Stimulated activated CD4-positive, alpha-beta T cell treated with anti-CD3 and anti-CD28 coated beads, TNF-alpha, amount 100 ng/mL, for 1 hour (primary cell): ENCODE measurements around the gene BUB3.
"Not testable (repeated sequence)": the region's sequence is repeated elsewhere in the genome, so short reads cannot be mapped to it uniquely, and the experiment has no call there.

ENCODE experiments used
- DNase-seq, 3 donors: peaks; one replicate each; pipeline ENCODE4 v3.0.0-alpha.2; 2020; ENCODE audit warnings: low read depth in 3 of 3, low spot score in 1 of 3

Gene BUB3

GRCh38 chr10:123153486-123154091 lies 613 bp upstream of the BUB3 start:
- no peak for DNase-seq

GRCh38 chr10:123154711-123155505 lies 706 bp downstream of the BUB3 start:
- no peak for DNase-seq

DNA sequence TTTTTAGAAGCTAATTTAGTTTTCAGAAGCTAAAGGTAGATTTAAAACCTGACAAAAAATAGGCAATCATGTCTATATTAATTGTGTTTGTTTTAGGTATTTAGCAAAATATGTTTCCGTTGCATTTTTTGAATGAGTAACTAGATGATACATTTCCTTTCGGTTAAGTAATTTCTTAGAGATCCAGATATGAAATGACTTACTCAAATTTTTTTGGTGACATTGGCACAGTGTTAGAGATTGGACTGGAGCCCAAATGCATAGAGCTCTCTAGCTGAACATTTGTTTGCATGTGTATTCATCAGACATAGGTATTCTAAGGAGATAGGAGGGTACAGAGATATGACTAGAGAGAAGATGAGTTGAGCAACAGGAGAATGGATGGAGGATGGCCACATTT lies 1.9 kb downstream of the BUB3 start:
- DNase-seq = no peak

- no peak for DNase-seq
Observed at GRCh38 chr10:123157210-123157609, 3.0 kb downstream of the BUB3 start.

DNA sequence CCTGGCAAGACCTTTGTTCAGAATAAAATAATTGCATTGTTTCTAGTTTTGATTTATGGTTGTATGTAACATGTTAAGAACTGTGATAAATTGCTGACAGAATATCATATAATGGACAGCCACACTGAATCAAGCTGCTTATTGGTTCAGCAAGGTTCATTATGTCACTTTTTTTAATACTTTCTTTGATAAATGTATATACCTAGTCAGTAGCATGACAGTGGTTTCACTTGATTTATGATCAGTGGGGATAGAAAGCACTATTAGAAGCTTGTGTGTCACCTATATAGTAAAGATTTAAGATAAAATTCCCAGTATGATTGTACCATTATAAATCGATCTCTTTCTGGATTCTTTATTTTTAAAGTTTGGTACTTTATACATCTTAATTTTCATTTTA lies 4.5 kb downstream of the BUB3 start:
- no peak for DNase-seq

- no peak for DNase-seq
Observed at GRCh38 chr10:123160311-123160980, 6.2 kb downstream of the BUB3 start.

GRCh38 chr10:123164319-123164718 lies 10.1 kb downstream of the BUB3 start:
- DNase-seq = no peak

DNA sequence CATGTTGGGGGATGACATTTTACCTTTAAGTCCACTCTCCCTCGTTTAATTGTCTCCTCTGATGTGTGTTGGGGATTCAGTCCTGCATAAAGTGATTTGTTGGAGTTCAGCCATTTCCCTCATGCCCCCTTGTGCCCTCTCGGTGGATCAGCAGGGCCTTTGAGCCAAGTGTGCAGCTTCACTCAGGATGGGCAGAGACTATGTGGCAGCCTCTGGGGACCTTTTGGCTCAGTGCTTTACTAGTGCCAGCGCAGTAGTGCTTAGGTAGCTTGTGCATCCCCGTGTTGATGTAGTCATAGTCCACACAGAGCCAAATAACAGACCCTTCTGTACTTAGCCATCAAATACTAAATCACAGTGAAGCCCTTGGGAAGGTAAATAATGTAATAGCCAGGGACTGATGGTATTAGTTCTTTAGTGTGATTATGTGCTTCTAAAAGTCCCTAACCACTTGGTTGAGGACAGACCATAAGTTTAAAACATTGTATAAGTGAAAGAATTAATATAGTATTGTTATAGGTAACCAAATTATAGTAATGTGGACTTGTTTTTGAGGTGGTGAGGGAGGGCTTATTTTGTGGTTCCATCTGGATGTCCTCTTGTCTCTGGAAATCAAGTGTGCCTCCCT lies 11.4 kb downstream of the BUB3 start:
- DNase-seq = no peak

DNA sequence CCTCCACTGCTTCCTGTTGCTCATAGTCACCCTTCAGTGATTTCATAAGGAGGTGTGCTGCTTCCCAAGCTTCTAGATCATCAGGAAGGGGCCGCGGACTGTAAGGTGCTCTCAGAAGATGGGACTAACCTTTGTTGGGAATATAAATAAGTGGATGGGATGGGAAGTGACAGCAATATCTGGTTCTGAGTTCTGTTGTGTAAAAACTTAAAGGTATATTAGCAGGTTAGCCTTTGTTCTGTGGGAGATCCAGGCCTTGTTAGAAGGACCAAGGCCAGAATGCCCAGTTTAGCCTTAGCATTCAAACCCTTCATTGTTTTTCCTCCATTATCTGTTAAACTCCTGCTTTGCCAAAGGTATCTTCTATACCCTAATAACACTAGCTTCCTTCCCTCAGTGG lies 12.4 kb downstream of the BUB3 start:
- no peak for DNase-seq

DNA sequence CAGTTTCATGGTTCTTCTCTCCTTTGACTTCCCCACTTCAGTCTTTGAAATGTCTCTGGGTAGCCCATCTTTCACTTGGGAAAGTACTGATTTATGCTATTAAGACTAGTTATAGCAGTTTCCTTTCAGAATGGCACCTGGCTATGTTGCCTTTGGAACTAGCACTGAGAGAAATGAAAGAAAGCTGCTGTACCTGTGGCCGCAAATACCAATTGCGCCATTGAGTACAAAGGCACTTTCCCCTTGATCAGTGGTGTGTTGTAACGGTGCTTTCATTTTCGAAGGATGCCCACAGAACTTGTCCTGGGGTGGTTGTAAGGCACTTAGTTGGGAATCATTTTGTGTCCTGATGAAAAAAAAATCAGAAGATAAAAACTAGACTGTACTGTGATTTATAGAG lies 16.8 kb downstream of the BUB3 start:
- DNase-seq = no peak

- DNase-seq = not testable (repeated sequence)
Observed at GRCh38 chr10:123171616-123172015, 17.4 kb downstream of the BUB3 start.

- DNase-seq = no peak
Observed at GRCh38 chr10:123175389-123176387, 21.5 kb downstream of the BUB3 start.

GRCh38 chr10:123178390-123178789 lies 24.2 kb downstream of the BUB3 start:
- not testable (repeated sequence) for DNase-seq

DNA sequence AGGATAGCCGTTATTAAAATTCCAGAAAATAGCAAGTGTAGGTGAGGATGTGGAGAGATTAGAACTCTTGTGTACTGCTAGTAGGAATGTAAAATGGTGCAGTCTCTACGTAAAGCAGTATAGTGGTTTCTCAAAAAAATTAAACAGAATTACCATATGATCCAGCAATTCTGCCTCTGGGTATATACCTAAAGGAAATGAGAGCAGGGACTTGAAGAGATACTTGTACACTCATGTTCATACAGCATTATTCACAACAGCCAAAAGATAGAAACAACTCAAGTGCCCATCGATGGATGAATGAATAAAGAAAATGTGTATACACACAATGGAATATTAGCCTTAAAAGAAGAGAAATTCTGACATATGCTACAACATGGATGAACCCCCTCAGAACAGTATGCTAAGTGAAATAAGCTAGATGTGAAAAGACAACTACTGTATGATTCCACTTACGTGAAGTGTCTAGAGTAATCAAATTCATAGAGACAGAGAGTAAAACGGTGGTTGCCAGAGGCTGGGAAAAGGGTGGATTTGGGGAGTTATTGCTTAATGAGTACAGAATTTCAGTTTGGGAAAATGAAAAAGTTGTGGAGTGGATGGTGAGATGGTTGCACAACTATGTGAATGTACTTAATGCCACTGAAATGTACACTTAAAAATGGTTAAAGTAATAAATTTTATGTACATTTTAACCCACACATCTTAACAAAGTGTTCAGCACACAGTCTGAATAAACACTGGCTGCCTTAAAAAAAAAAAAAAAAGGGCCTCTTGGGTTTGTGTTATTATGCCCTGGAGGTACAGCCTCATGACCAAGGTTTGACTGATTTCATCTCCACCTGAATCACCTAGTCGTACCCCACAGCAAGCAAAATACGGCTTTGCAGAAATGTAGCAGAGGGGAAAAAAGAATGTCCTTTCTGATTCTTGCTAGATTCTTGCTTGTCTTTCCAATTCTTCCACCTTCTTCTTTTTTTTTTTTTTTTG lies 26.2 kb downstream of the BUB3 start:
- DNase-seq = no peak

DNA sequence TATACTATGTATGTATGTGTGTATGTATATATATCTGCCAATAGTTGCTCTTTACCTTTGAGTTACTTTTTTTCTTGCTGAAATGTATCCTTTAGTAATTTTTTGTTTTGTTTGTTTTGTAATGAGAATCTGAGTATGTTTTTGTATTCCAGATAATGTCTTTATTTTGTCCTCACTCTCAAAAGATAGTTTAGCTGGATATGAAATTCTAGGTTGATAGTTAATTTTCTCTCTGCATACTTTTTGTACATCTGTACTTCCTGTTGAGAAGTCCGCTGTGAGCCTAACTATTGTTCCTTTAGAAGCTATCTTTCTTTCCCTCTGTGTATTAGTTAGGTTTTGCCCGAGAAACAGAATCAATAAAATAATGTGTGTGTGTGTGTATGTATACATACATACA lies 29.5 kb downstream of the BUB3 start:
- DNase-seq = no peak

- DNase-seq = no peak
Observed at GRCh38 chr10:123187781-123188180, 33.6 kb downstream of the BUB3 start.

DNA sequence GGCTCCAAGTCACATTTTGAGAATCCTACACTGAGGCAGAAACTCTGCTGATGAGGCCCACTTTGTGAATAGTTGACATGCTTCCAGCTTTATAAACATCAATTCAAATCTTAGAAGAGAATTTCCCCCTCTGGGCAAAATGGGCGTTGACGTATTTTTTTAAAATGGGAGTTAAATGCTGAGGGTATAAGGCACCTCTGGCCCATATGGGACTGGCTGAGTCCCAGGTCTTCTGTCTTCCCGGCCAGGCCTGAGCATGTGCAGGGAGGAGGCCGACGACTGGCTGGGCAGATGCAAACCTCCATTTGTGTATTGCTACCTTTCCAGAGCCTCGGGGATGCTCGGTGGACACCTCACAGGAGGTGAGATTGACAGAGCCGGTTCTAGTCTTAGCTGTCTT lies 37.7 kb downstream of the BUB3 start:
- DNase-seq = no peak

GRCh38 chr10:123194056-123194455 lies 39.9 kb downstream of the BUB3 start:
- no peak for DNase-seq

- no peak for DNase-seq
Observed at GRCh38 chr10:123200531-123200930, 46.3 kb downstream of the BUB3 start.
